SK-N-MC (cell line): ENCODE data around the gene PRKG1.
"Not testable (repeated sequence)": the region's sequence is repeated elsewhere in the genome, so short reads cannot be mapped to it uniquely, and the experiment has no call there.

Experiments used
- DNase-seq: peaks from one replicate; pipeline ENCODE4 v3.0.0-alpha.2; 2011; ENCODE audit warnings: low read depth, low spot score
- H3K27ac ChIP-seq: fragments of 200-600 bp; sonication (generic); 2 replicates; pipeline ENCODE4 v1.5.1; 2016; ENCODE audit warnings: mixed run types
- H3K36me3 ChIP-seq: fragments of 200-600 bp; sonication (generic); 2 replicates; pipeline ENCODE4 v1.6.1; 2017; ENCODE audit warnings: antibody characterized with exemption, low read length, mixed read lengths; ENCODE audit not compliant: insufficient read depth
- H3K4me3 ChIP-seq: fragments of 200-600 bp; sonication (generic); 2 replicates; pipeline ENCODE4 v1.5.1; 2016
- H3K9ac ChIP-seq: fragments of 200-600 bp; sonication (generic); 2 replicates; pipeline ENCODE4 v1.8.0; 2017; ENCODE audit warnings: mixed run types, mixed read lengths; ENCODE audit not compliant: insufficient read length
- H3K9me3 ChIP-seq: fragments of 200-600 bp; sonication (generic); 2 replicates; pipeline ENCODE4 v1.6.1; 2017; ENCODE audit warnings: low read depth, mild to moderate bottlenecking, antibody characterized with exemption, low read length, moderate library complexity, mixed read lengths
- EZH2 ChIP-seq: fragments of 200-600 bp; sonication (generic); IDR thresholded peaks from one replicate; pipeline ENCODE4 v1.6.1; 2017; ENCODE audit warnings: antibody characterized with exemption
- FOXP2 ChIP-seq: optimal IDR thresholded peaks from 2 replicates; pipeline ENCODE3; 2011; ENCODE audit warnings: mild to moderate bottlenecking, moderate library complexity; ENCODE audit not compliant: insufficient read depth; ENCODE audit errors: extremely low read length, control extremely low read depth
- POLR2AphosphoS5 ChIP-seq: IDR thresholded peaks from 2 replicates; pipeline ENCODE4 v1.6.1; 2012; ENCODE audit warnings: mild to moderate bottlenecking, low read depth, low read length, borderline replicate concordance

The PRKG1 gene

DNA sequence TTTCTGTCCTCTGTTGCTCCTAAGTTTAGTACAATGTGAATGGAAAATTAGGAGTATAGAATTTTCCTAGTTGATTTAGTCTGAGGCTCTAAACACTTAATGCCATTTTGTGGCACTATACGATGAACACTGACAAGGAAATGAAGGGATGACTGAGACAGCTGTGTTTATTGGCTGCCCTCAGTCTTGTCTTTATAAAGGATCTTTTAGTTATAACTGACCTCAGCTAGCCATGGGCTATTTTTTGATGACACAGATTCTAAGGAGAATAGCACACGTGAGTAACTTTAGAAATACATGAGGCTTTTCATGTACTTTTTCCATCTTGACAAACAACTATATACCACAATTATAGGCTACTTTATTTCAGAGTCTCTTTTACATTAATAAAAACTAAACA is 113.7 kb downstream of the PRKG1 start:
- H3K36me3 ChIP-seq = no peaks in the 10 kb centered on the region
- DNase-seq = no peak
- H3K9me3 ChIP-seq = no peaks in the 10 kb centered on the region
- no peak overlapping the region for H3K4me3 ChIP-seq
- no peak overlapping the region for H3K27ac ChIP-seq
- no peak overlapping the region for H3K9ac ChIP-seq
- TF ChIP-seq EZH2 (no peak), POLR2AphosphoS5 (no peak), FOXP2 (no peak)

- Histone ChIP-seq H3K9ac (no peak overlapping the region), H3K9me3 (no peaks in the 10 kb centered on the region), H3K4me3 (no peak overlapping the region), H3K36me3 (no peaks in the 10 kb centered on the region), H3K27ac (no peak overlapping the region)
- no peak for DNase-seq
- TF ChIP-seq FOXP2 (no peak), POLR2AphosphoS5 (no peak), EZH2 (no peak)
These were observed 114.6 kb downstream of the PRKG1 start for GRCh38 chr10:51188866-51189265.

DNA sequence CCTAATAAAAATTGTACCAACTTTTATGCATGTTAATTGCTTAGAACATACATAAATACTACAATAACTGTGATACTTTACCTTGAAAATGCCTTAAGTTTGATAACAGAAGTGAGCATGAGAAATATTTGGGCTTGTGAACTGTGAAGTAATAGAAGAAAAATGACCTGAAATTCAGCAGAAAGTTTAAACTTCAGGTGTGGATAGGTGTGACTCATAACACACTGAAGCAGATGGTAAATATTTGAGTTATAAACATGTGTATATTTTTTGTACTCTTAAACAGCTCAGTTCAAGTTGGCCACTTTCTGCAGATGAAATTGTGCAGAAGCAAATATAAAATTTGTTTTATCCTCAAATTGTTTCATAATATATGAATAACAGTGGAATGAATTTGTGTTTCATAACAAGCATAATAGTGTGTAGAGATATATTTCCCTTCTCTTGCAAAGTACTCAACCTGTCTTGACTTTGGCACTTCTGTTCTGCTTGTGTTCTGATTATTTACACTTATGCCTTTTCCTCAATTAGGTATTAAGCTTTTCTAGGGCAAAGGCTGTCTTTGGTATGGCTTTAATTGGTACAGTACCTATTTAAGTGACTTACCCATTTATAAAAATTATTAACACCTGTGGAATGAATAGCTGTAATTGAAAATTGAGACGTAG is 122.4 kb downstream of the PRKG1 start:
- Histone ChIP-seq H3K9me3 (no peaks in the 10 kb centered on the region), H3K4me3 (no peak overlapping the region), H3K36me3 (no peaks in the 10 kb centered on the region), H3K9ac (no peak overlapping the region), H3K27ac (no peak overlapping the region)
- TF ChIP-seq FOXP2 = no peak
- TF ChIP-seq POLR2AphosphoS5 = no peak
- TF ChIP-seq EZH2 = no peak
- no peak for DNase-seq

DNA sequence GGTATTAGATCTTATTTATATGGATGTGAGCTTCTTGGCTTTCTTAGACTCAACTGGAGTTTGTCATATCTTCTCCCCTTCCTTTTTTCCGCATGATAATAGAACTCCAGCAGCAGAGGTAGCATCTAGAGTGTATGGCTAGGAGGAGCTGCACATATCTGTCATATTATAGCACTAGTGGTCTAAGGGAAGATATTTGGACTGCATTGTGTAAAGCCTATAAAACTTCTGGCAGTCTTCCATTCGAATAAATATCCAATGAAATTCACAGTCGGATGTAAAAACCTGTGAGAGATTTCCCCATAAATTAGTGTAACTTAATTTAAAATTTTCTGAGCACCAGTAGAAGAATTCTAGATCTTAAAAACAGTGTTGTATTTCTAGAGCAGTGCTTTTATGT is 123.9 kb downstream of the PRKG1 start:
- TF ChIP-seq POLR2AphosphoS5 (no peak), EZH2 (no peak), FOXP2 (no peak)
- Histone ChIP-seq H3K9me3 (no peaks in the 10 kb centered on the region), H3K9ac (no peak overlapping the region), H3K4me3 (no peak overlapping the region), H3K36me3 (no peaks in the 10 kb centered on the region), H3K27ac (no peak overlapping the region)
- DNase-seq = no peak

- Histone ChIP-seq H3K4me3 (no peak overlapping the region), H3K36me3 (no peaks in the 10 kb centered on the region), H3K9ac (no peak overlapping the region), H3K27ac (no peak overlapping the region), H3K9me3 (no peaks in the 10 kb centered on the region)
- TF ChIP-seq EZH2 (no peak), POLR2AphosphoS5 (no peak), FOXP2 (no peak)
- DNase-seq = no peak
These were observed 127.7 kb downstream of the PRKG1 start for GRCh38 chr10:51201947-51202346.

DNA sequence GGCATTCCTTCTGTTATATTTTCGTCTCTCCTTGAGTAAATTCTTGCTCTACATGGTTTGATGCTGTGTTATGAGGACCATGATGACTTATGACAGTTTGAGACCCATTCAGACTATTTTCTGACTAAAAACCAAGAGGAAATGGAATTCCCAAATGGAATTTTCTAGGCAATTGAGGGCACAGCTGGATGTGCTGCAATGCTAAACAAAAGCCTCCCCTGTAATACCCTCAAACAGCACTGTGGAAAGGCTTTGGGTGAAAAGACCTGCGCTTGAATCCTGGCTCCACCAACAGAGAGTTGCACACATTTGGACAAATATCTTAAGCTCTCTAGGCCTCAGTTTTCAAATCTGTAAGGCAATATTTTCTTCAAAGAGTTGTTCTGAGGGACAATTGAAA is 129.1 kb downstream of the PRKG1 start:
- Histone ChIP-seq H3K9ac (no peak overlapping the region), H3K9me3 (no peaks in the 10 kb centered on the region), H3K4me3 (no peak overlapping the region), H3K27ac (no peak overlapping the region), H3K36me3 (no peaks in the 10 kb centered on the region)
- TF ChIP-seq POLR2AphosphoS5 (no peak), FOXP2 (no peak), EZH2 (no peak)
- no peak for DNase-seq

DNA sequence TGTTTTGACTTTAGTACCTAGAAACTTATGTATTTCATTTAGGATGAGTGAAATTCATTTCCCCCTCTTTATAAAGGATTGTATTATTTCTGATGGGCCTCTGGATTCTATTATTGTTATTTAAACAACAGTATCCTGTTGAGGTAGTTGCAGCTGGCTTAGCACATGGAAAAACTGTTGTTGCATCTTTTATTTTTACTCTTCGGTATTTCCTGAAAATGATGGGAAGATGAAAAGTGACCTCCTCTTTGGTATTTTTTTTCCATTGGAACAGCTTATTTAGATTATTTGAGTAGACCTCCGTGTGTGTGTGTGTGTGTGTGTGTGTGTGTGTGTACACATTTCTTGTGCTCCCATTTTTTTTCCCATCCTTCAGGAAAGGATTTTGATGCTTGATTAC is 129.8 kb downstream of the PRKG1 start:
- DNase-seq = no peak
- no peak overlapping the region for H3K27ac ChIP-seq

DNA sequence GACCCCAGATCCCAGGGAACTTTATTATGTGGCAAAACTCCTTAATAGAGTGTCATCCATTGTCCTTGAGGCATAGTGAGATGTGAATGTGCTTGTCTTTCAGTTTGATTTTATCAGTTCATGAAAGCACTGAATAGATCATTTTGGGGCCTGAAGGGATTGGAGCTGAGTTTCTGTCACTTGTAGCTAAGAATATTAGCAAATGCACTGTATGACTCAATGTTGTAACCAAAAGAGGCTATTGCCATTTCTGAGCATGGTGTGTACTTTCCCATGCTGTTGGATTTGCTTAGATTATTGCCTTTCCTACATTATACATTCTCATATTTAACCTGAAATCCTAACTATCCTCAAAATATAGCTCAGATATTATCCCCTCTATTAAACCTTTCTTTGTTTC is 130.4 kb downstream of the PRKG1 start:
- no peak overlapping the region for H3K27ac ChIP-seq
- no peak overlapping the region for H3K4me3 ChIP-seq
- no peaks in the 10 kb centered on the region for H3K9me3 ChIP-seq
- no peak overlapping the region for H3K9ac ChIP-seq
- no peaks in the 10 kb centered on the region for H3K36me3 ChIP-seq
- no peak for DNase-seq
- no peak for TF ChIP-seq FOXP2
- TF ChIP-seq POLR2AphosphoS5 = no peak

More for the DNA sequence above, 129.8 kb downstream of the PRKG1 start:
- TF ChIP-seq FOXP2 (no peak), POLR2AphosphoS5 (no peak), EZH2 (no peak)
- Histone ChIP-seq H3K9me3 (no peaks in the 10 kb centered on the region), H3K4me3 (no peak overlapping the region), H3K36me3 (no peaks in the 10 kb centered on the region), H3K9ac (no peak overlapping the region)

DNA sequence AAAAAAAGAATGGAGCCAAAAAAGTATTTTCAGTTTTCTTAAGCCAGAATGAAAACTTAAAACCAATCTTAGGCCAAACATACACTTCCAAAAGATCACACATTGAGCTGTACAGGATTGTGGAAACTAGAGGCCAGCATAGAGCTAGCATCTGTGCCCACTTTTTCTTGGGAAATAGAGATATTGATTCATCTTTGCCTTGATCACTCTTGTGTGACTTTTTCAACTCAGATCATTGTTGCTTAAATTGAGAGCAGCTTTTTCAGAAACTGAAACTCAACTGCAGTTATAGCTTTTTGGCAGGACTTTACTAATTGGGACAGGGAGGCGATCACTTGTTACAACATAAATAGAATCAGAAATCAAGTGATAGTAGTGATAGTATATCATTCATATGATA is 132.2 kb downstream of the PRKG1 start:
- no peak for TF ChIP-seq POLR2AphosphoS5
- no peak for TF ChIP-seq EZH2
- TF ChIP-seq FOXP2 = no peak
- Histone ChIP-seq H3K9ac (no peak overlapping the region), H3K9me3 (no peaks in the 10 kb centered on the region), H3K4me3 (no peak overlapping the region), H3K36me3 (no peaks in the 10 kb centered on the region), H3K27ac (no peak overlapping the region)
- no peak for DNase-seq

- H3K27ac ChIP-seq, H3K9me3 ChIP-seq, H3K9ac ChIP-seq, H3K36me3 ChIP-seq, DNase-seq, H3K4me3 ChIP-seq: not testable (repeated sequence)
These were observed 138.7 kb downstream of the PRKG1 start for GRCh38 chr10:51212937-51213336.
